Prostate gland (tissue), 2 donors: ENCODE measurements around the gene COL25A1. TPM values are rescaled to one million over a fixed set of nuclear protein-coding genes. Genes with fewer than 3 reads are reported as not detected.

Source experiments
- DNase-seq: peaks from one replicate; pipeline ENCODE4 v3.0.0-alpha.2; 2019; ENCODE audit warnings: low spot score
- H3K27ac ChIP-seq, 2 donors: fragments of 200-600 bp; sonication (generic); 2 replicates each; pipeline ENCODE4 v1.5.1; 2017 to 2019
- H3K27me3 ChIP-seq: fragments of 200-600 bp; sonication (generic); replicated peaks from 2 replicates; pipeline ENCODE4 v1.5.1; 2019; ENCODE audit not compliant: insufficient read depth
- H3K36me3 ChIP-seq, 2 donors: fragments of 200-600 bp; sonication (generic); 1 replicate in 1 of 2; 2 replicates in 1 of 2; pipeline versions ENCODE4 v1.5.1 to v1.8.1; 2017 to 2019
- H3K4me1 ChIP-seq: fragments of 200-600 bp; sonication (generic); replicated peaks from 2 replicates; pipeline ENCODE4 v1.5.1; 2019
- H3K4me3 ChIP-seq, 2 donors: fragments of 200-600 bp; sonication (generic); 2 replicates each; pipeline ENCODE4 v1.5.1; 2017 to 2019
- H3K9me3 ChIP-seq: fragments of 200-600 bp; sonication (generic); 2 replicates; pipeline ENCODE4 v1.5.1; 2017
- POLR2A ChIP-seq: fragments of 450-650 bp; IDR thresholded peaks from one replicate; pipeline ENCODE4 v1.6.1; 2016; ENCODE audit warnings: antibody characterized with exemption, mild to moderate bottlenecking
- POLR2AphosphoS5 ChIP-seq: sonication (generic); formaldehyde crosslinking; IDR thresholded peaks from one replicate; pipeline ENCODE4 v1.6.1; 2017; ENCODE audit warnings: antibody characterized with exemption
- WGBS: methylation state at CpG from one replicate; pipeline ENCODE4 v1.1.5; 2018; 5-methylcytosine and 5-hydroxymethylcytosine counted together
- intact Hi-C: fragments of 100-400 bp; cut with DNase I; formaldehyde crosslinking; loops from one replicate; pipeline ENCODE4 v1.14.2; 2022
- total RNA-seq, 2 donors: library from RNA; depleted of rRNA; stranded (reverse); fragments of >200 nt; gene quantifications; one replicate each; pipeline ENCODE4 v1.1.0, GENCODE V29; 2016
- TF ChIP-seq, protein P1 (sequence below), 4 experiments: fragments of 200-600 bp in 2 of 4; fragments of 450-650 bp in 2 of 4; sonication (generic) in 2 of 4; IDR thresholded peaks; 1 replicate in 3 of 4; 2 replicates in 1 of 4; pipeline ENCODE4 v1.5.1; 2016 to 2019; ENCODE audit warnings: antibody characterized with exemption in 4 of 4, mild to moderate bottlenecking in 2 of 4, moderate library complexity in 2 of 4

Gene COL25A1
- total RNA-seq, 2 donors from 2014 or later, result 0.73 to 2.8 TPM

DNA sequence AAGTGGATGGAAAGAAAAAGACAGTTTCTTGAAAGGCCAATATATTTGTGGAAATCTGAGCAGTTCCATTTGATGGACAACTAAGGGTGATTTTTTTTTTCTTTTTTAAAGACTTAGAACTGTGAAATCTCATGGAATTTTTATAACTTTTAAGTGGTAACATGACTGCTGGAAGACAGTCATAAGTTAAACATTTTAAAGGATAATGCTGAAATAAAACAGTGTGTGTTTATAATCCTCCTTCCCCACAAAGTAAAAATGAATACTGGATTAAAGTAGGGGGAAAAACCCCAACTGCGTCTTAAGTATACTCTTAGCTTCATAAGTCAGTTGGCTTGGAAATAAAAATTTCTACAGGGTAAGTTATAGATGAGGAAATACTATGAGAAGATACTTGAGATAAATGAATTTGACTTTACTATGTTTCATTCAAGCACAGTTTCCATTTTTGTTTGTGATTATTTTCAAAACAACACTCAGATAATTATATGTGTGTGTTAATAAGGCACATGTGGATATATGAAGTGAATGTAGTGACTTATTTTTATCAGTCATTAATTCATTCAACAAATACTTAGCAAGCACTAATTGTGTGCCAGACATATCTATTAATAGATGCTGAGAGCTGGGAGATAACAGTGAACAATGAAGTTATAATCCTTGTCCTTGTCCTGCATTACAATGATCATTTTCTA, 410.4 kb downstream of the COL25A1 start:
- Histone ChIP-seq H3K27me3 (no peaks in the 10 kb centered on the region), H3K27ac (no peak overlapping the region), H3K4me3 (no peak overlapping the region), H3K9me3 (no peaks in the 10 kb centered on the region), H3K36me3 (no peaks in the 10 kb centered on the region), H3K4me1 (no peaks in the 10 kb centered on the region)
- no peak for DNase-seq
- WGBS, result 91% methylated on average over 1 of the region's 1 CpG
- intact Hi-C loops, result no loop called here
- TF ChIP-seq, protein P1, sequence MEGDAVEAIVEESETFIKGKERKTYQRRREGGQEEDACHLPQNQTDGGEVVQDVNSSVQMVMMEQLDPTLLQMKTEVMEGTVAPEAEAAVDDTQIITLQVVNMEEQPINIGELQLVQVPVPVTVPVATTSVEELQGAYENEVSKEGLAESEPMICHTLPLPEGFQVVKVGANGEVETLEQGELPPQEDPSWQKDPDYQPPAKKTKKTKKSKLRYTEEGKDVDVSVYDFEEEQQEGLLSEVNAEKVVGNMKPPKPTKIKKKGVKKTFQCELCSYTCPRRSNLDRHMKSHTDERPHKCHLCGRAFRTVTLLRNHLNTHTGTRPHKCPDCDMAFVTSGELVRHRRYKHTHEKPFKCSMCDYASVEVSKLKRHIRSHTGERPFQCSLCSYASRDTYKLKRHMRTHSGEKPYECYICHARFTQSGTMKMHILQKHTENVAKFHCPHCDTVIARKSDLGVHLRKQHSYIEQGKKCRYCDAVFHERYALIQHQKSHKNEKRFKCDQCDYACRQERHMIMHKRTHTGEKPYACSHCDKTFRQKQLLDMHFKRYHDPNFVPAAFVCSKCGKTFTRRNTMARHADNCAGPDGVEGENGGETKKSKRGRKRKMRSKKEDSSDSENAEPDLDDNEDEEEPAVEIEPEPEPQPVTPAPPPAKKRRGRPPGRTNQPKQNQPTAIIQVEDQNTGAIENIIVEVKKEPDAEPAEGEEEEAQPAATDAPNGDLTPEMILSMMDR (IDR thresholded peaks at IDR 0.05), result no peak
- TF ChIP-seq POLR2AphosphoS5 (no peak), POLR2A (no peak)

DNA sequence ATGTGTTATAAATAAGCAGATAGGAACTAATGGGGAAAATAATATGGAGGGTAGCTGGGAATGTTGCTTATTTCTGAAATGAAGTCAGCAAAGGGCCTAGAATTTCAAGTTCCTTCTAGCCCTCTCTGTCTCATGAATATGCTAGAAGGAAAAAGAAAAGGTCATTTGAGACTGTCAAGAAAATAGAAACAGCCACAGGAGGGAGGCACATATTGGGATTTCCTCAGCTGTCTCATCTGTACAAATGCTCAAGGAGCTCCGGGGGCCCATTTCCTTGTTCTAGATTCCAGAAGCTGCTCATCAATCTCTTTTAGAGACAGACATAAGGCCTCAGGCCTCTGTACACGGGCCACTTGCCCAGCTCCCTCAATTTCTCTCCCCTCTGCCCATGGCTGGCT, 412.0 kb downstream of the COL25A1 start:
- H3K4me3 ChIP-seq, result no peak overlapping the region
- intact Hi-C loops, result no loop called here
- 59% methylated on average over 2 of the region's 2 CpGs for WGBS
- DNase-seq, result no peak
- no peak overlapping the region for H3K27ac ChIP-seq
- no peaks in the 10 kb centered on the region for H3K36me3 ChIP-seq
- no peaks in the 10 kb centered on the region for H3K4me1 ChIP-seq
- H3K9me3 ChIP-seq, result no peaks in the 10 kb centered on the region
- no peaks in the 10 kb centered on the region for H3K27me3 ChIP-seq
- TF ChIP-seq POLR2AphosphoS5, result no peak
- no peak for TF ChIP-seq POLR2A
- TF ChIP-seq, protein P1 (IDR thresholded peaks at IDR 0.05), result no peak

DNA sequence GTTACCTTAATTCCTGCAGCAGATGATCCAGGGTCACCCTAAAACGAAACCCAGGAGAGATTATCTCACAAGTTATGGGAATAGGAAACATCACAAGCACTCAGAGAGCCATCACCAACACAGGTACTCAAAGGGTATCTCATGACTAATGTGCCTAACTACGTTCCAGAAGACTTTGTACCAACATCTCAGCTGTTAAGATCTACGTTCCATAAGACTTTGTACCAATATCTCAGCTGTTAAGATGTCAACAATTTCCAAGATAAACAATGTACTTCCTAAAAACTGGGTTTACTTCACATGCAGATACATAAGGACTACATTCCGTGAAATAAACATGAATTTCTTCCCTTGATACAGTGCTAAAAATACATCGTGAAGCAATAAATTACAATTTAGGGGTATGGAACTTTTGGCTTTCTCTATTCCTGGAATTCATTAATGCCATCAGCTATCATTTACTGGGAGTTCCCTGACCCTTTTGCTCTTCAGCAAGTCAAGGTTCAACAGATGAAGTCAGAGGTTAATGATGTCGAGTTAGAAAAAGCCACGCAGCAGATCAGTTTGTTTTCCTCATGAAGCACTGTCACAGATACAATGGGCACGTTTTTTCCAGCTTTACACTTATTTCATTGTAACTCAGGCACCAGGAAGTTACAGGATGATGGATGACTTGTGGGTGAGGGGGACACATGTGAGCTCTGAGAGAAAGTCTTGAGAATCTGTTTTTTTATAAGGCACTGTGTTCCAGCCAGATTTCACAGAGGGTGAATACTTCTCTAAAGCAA, 412.6 kb downstream of the COL25A1 start:
- H3K36me3 ChIP-seq, result no peaks in the 10 kb centered on the region
- no peaks in the 10 kb centered on the region for H3K9me3 ChIP-seq
- H3K4me1 ChIP-seq, result no peaks in the 10 kb centered on the region
- DNase-seq, result no peak
- intact Hi-C loops, result no loop called here
- H3K4me3 ChIP-seq, result no peak overlapping the region
- no peak overlapping the region for H3K27ac ChIP-seq
- TF ChIP-seq POLR2AphosphoS5 (no peak), POLR2A (no peak)
- TF ChIP-seq, protein P1 (IDR thresholded peaks at IDR 0.05), result no peak
- WGBS, result 59% methylated on average over 8 of the region's 8 CpGs
- H3K27me3 ChIP-seq, result no peaks in the 10 kb centered on the region

DNA sequence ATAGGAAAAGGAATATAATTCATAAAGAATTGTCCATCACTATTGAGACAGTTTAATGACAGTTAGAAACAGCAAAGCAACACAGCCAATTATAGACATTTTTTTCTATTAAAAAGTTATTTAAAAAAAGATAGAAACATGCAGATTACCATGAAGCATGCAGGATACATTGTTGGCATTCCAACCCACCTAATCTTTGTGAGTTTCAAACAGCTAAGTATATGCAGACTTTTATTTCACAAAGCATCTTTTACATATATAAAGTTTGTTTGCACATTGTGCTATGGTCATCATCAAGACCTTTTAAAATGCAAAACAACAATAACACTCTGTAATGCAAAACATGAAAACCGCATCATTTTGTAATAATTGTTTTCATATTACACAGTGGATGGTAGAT, 413.7 kb downstream of the COL25A1 start:
- intact Hi-C loops, result no loop called here
- TF ChIP-seq POLR2AphosphoS5 (no peak), POLR2A (no peak)
- TF ChIP-seq, protein P1 (IDR thresholded peaks at IDR 0.05), result no peak
- Histone ChIP-seq H3K9me3 (no peaks in the 10 kb centered on the region), H3K4me3 (no peak overlapping the region), H3K4me1 (no peaks in the 10 kb centered on the region), H3K27me3 (no peaks in the 10 kb centered on the region), H3K36me3 (no peaks in the 10 kb centered on the region), H3K27ac (no peak overlapping the region)
- no peak for DNase-seq
- 88% methylated on average over 1 of the region's 1 CpG for WGBS
